ENCODE measurements around the gene ALPP. TPM values are rescaled to one million over a fixed set of nuclear protein-coding genes. Genes with fewer than 3 reads are reported as not detected.

Gene ALPP
- total RNA-seq, 1 donor from 2014 or later: not detected

DNA sequence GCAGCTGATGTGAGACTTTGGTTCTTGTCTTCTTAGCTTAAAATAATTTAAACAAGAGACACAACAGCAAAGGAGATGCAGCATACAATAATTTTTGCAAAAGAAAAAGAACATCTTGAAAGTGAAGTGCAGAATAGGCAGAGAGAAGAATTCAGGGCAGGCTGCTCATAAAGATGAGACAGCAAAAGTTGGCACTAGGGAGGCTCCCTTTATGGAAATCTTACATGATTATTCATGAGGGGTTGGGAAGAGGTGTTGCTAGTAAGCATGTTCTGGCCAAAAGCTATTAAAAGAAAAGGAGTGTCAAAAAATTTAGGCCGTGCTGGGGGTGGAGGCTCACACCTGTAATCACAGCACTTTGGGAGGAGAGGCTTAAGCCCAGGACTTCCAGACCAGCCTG lies 4.2 kb upstream of the ALPP start:
- no peaks in the 10 kb centered on the region for H3K4me1 ChIP-seq
- no peak overlapping the region for H3K27ac ChIP-seq
- no peaks in the 10 kb centered on the region for H3K27me3 ChIP-seq
- H3K4me3 ChIP-seq: no peak overlapping the region
- DNase-seq (ENCODE audit: extremely low spot score in 2 of 2): no peak
- no peaks in the 10 kb centered on the region for H3K9me3 ChIP-seq
- H3K36me3 ChIP-seq: no peaks in the 10 kb centered on the region
- no peak for TF ChIP-seq POLR2A (IDR thresholded peaks at IDR 0.05)
- no peak for TF ChIP-seq POLR2AphosphoS5 (IDR thresholded peaks at IDR 0.05; ENCODE audit: insufficient read depth in 1 of 2, low read depth in 1 of 2)
- TF ChIP-seq, protein P1, sequence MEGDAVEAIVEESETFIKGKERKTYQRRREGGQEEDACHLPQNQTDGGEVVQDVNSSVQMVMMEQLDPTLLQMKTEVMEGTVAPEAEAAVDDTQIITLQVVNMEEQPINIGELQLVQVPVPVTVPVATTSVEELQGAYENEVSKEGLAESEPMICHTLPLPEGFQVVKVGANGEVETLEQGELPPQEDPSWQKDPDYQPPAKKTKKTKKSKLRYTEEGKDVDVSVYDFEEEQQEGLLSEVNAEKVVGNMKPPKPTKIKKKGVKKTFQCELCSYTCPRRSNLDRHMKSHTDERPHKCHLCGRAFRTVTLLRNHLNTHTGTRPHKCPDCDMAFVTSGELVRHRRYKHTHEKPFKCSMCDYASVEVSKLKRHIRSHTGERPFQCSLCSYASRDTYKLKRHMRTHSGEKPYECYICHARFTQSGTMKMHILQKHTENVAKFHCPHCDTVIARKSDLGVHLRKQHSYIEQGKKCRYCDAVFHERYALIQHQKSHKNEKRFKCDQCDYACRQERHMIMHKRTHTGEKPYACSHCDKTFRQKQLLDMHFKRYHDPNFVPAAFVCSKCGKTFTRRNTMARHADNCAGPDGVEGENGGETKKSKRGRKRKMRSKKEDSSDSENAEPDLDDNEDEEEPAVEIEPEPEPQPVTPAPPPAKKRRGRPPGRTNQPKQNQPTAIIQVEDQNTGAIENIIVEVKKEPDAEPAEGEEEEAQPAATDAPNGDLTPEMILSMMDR (IDR thresholded peaks at IDR 0.05): no peak
- intact Hi-C loops (cut with DNase I): no loop called here

DNA sequence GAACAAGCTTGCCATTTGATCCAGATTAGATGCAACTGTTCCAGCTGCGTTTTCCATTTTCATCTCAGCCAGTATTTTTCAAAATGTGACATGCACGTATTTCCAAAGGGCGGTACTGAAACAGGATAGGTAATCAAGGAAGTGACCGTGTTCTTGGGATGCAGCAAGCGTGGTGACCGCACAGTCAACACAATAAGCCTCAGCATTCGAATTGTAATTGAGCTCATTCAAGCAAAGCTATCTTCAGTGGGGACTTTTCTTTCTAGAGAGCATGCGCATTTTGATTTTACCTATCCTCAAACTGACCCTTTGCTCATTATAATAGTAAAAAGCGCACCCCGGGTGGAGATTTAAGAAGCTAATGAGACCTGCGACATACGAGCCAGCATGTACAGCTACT lies 3.4 kb upstream of the ALPP start:
- Histone ChIP-seq H3K4me1 (no peaks in the 10 kb centered on the region), H3K36me3 (no peaks in the 10 kb centered on the region), H3K9me3 (no peaks in the 10 kb centered on the region), H3K27me3 (no peaks in the 10 kb centered on the region), H3K4me3 (no peak overlapping the region), H3K27ac (no peak overlapping the region)
- no peak for DNase-seq (ENCODE audit: extremely low spot score in 2 of 2)
- intact Hi-C loops (cut with DNase I): no loop called here
- no peak for TF ChIP-seq POLR2AphosphoS5 (IDR thresholded peaks at IDR 0.05; ENCODE audit: insufficient read depth in 1 of 2, low read depth in 1 of 2)
- TF ChIP-seq, protein P1 (IDR thresholded peaks at IDR 0.05): no peak
- no peak for TF ChIP-seq POLR2A (IDR thresholded peaks at IDR 0.05)

DNA sequence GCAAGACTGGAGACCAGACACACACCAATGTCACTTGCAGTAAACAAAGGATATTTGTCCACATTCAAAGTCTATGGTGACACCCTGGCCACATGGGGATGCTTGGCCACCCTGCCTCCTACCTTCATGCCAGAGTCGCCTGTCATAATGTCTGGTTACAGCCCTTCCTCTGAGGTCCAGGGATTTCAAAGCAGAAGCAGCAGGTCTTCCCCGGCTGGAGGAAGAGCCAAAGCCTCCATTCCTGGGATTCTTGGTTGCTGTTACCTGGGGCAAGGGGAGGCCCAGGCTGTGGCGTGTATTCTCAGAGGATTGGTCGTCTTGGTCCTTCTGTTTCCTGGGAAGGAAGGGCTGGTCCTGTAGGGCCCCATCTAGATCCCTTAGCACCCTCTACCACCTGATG lies 2.3 kb upstream of the ALPP start:
- Histone ChIP-seq H3K27me3 (no peaks in the 10 kb centered on the region), H3K4me3 (no peak overlapping the region), H3K27ac (no peak overlapping the region), H3K9me3 (no peaks in the 10 kb centered on the region), H3K36me3 (no peaks in the 10 kb centered on the region), H3K4me1 (no peaks in the 10 kb centered on the region)
- intact Hi-C loops (cut with DNase I): no loop called here
- no peak for DNase-seq (ENCODE audit: extremely low spot score in 2 of 2)
- TF ChIP-seq POLR2AphosphoS5 (IDR thresholded peaks at IDR 0.05; ENCODE audit: insufficient read depth in 1 of 2, low read depth in 1 of 2): no peak
- TF ChIP-seq, protein P1 (IDR thresholded peaks at IDR 0.05): no peak

DNA sequence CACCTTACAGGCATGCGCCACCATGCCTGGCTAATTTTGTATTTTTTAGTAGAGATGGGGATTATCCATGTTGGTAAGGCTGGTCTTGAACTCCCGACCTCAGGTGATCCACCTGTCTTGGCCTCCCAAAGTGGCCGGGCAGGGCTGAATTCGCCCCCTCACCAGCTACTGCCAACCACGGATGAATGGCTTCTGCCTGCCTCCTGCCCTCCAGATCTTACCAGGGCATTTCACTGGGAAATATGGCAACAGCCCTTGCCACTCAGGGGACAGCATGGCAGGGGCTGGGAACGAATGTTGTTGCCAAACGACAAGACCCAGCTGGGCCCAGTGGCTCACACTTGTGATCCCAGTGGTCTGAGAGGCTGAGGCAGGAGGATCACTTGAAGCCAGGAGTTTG lies 1.8 kb upstream of the ALPP start:
- no peak for DNase-seq (ENCODE audit: extremely low spot score in 2 of 2)

DNA sequence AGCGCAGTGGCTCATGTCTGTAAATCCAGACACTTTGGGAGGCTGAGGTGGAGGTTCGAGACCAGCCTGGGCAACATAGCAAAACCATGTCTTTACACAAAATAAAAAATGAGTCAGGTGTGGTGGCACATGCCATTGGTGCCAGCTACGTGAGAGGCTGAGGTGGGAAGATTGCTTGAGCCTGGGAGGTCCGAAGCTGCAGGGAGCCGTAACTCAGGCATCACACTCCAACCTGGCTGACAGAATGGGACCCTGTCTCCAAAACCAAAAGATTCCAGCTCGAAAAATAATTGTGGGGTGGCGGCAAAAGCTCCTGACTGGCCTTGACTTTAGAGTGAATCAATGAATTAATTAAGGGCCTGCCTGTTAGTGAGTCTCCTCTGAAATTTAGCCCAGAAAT lies 1.2 kb upstream of the ALPP start:
- intact Hi-C loops (cut with DNase I): no loop called here
- H3K27me3 ChIP-seq: no peaks in the 10 kb centered on the region

More for the DNA sequence above, 1.8 kb upstream of the ALPP start:
- intact Hi-C loops (cut with DNase I): no loop called here
- Histone ChIP-seq H3K4me3 (no peak overlapping the region), H3K4me1 (no peaks in the 10 kb centered on the region), H3K9me3 (no peaks in the 10 kb centered on the region), H3K27me3 (no peaks in the 10 kb centered on the region), H3K36me3 (no peaks in the 10 kb centered on the region), H3K27ac (no peak overlapping the region)
- TF ChIP-seq, protein P1 (IDR thresholded peaks at IDR 0.05): no peak
- no peak for TF ChIP-seq POLR2A (IDR thresholded peaks at IDR 0.05)
- TF ChIP-seq POLR2AphosphoS5 (IDR thresholded peaks at IDR 0.05; ENCODE audit: insufficient read depth in 1 of 2, low read depth in 1 of 2): no peak

More for the DNA sequence above, 1.2 kb upstream of the ALPP start:
- no peaks in the 10 kb centered on the region for H3K36me3 ChIP-seq
- no peaks in the 10 kb centered on the region for H3K9me3 ChIP-seq
- H3K27ac ChIP-seq: no peak overlapping the region
- no peak overlapping the region for H3K4me3 ChIP-seq
- no peaks in the 10 kb centered on the region for H3K4me1 ChIP-seq
- no peak for TF ChIP-seq POLR2A (IDR thresholded peaks at IDR 0.05)
- TF ChIP-seq, protein P1 (IDR thresholded peaks at IDR 0.05): no peak
- no peak for TF ChIP-seq POLR2AphosphoS5 (IDR thresholded peaks at IDR 0.05; ENCODE audit: insufficient read depth in 1 of 2, low read depth in 1 of 2)
- DNase-seq (ENCODE audit: extremely low spot score in 2 of 2): no peak

Data from vagina (tissue), 2 donors.